Measurements from ENCODE around the gene GRID1. TPM values are rescaled to one million over a fixed set of nuclear protein-coding genes. Genes with fewer than 3 reads are reported as not detected.

GRID1 gene
- total and polyA plus RNA-seq, 10 of the 15 experiments (the other 5 are each of a cell fraction or from before 2014, with no cell fraction given): 0.04 to 0.62 (median 0.08) TPM; not detected in 5

DNA sequence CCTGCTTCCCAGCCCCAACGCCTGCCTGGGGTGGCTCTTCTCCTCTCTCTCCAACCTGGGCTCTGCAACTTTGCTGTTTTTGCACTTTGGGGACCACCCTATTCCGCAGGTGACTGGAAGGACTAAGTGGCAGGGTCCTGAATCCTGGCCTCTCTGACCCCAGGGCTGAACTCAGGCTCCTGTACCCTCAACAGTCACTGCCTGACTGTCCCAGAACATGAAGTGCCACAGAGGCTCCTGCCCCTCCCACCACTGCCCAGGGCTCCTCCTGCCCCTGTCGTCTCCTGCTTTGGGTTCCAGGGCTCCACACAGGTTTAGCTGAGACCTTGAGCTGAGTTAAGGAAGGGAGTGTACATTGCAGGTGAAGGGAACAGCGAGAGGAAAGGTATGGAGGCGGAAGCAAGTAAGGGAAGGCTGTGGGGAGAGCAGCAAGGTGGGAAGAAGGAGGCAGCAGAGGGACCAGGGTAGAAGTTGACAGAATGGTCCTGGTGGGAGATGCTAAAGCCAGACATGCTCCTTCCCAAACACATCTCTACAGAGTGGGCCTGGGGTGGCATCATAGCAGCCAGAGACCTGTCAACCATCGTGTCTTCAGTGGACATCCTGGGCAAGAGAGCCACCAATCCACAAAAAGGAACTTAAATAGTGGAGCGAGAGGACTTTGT lies 5.7 kb upstream of the GRID1 start:
- DNase-seq (ENCODE audit: low read depth, low spot score) (no peak), FAIRE-seq (no peak), ATAC-seq (no peak)
- SMC1A ChIA-PET (ENCODE audit: uncharacterized antibody, unreplicated experiment): no interaction called here
- CTCF ChIA-PET: no interaction called here
- RAD21 ChIA-PET (ENCODE audit: unreplicated experiment): no interaction called here
- Histone ChIP-seq H3K79me2 (ENCODE audit: control insufficient read depth, insufficient read depth, low read length) (no peaks in the 10 kb centered on the region), H3K4me2 (ENCODE audit: control insufficient read depth, insufficient read depth) (no peak overlapping the region), H4K20me1 (ENCODE audit: control insufficient read depth, insufficient read depth) (peaks cover 4% of the 10 kb centered on the region; the same call in 1 of the 2 replicates), H3K4me1 (ENCODE audit: control insufficient read depth, insufficient read depth, low read length) (no peaks in the 10 kb centered on the region), H2AFZ (ENCODE audit: control insufficient read depth, low read depth, low read length) (no peak overlapping the region), H3K4me3 (no peak overlapping the region), H3K9ac (ENCODE audit: control insufficient read depth, insufficient read depth, low read length) (no peak overlapping the region), H3K36me3 (ENCODE audit: control insufficient read depth in 2 of 2, insufficient read depth in 2 of 2, low read length in 1 of 2) (peaks cover 0 to 3% of the 10 kb centered on the region in 2 experiments; a peak in 1 of 4 replicates), H3K27ac (ENCODE audit: control insufficient read depth, insufficient read depth) (no peak overlapping the region), H3K9me3 (replicated peaks; ENCODE audit: control insufficient read depth, insufficient read depth, low read length) (no peaks in the 10 kb centered on the region), H3K27me3 (replicated peaks in 1 of 2; ENCODE audit: control insufficient read depth in 2 of 2, insufficient read depth in 2 of 2, low read length in 1 of 2) (peaks cover 2 to 5% of the 10 kb centered on the region in 2 experiments; a peak in 2 of 4 replicates)
- in situ Hi-C loops (cut with MboI): loop anchor here (5.0 to 10.0 kb wide), 2 partner anchors 827 to 1445 kb away; no protein-coding TSS in a partner anchor
- POLR2A ChIA-PET: no interaction called here
- no TSS peak for BruUV-seq (replicated peaks)
- intact Hi-C loops (cut with micrococcal nuclease; ENCODE audit: unreplicated experiment): loop anchor here (5.0 to 10.0 kb wide), 2 partner anchors 587 to 825 kb away; no protein-coding TSS in a partner anchor
- 5% methylated on average over 7 of the region's 7 CpGs for WGBS (ENCODE audit: insufficient coverage, insufficient replicate concordance, low lambda C conversion rate, missing lambda C conversion rate)
- TF ChIP-seq, protein P1, sequence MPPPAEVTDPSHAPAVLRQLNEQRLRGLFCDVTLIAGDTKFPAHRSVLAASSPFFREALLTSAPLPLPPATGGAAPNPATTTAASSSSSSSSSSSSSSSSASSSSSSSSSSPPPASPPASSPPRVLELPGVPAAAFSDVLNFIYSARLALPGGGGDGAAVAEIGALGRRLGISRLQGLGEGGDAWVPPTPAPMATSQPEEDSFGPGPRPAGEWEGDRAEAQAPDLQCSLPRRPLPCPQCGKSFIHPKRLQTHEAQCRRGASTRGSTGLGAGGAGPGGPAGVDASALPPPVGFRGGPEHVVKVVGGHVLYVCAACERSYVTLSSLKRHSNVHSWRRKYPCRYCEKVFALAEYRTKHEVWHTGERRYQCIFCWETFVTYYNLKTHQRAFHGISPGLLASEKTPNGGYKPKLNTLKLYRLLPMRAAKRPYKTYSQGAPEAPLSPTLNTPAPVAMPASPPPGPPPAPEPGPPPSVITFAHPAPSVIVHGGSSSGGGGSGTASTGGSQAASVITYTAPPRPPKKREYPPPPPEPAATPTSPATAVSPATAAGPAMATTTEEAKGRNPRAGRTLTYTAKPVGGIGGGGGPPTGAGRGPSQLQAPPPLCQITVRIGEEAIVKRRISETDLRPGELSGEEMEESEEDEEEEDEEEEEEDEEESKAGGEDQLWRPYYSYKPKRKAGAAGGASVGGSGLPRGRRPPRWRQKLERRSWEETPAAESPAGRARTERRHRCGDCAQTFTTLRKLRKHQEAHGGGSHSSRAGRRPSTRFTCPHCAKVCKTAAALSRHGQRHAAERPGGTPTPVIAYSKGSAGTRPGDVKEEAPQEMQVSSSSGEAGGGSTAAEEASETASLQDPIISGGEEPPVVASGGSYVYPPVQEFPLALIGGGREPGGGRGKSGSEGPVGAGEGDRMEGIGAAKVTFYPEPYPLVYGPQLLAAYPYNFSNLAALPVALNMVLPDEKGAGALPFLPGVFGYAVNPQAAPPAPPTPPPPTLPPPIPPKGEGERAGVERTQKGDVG (CRISPR knock-in tag; IDR thresholded peaks at IDR 0.05): no peak
- TF ChIP-seq, protein P2, sequence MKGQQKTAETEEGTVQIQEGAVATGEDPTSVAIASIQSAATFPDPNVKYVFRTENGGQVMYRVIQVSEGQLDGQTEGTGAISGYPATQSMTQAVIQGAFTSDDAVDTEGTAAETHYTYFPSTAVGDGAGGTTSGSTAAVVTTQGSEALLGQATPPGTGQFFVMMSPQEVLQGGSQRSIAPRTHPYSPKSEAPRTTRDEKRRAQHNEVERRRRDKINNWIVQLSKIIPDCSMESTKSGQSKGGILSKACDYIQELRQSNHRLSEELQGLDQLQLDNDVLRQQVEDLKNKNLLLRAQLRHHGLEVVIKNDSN (IDR thresholded peaks at IDR 0.05; ENCODE audit: borderline replicate concordance, extremely low read length, insufficient read depth, low read depth, low read length): no peak
- no peak for TF ChIP-seq WRNIP1 (IDR thresholded peaks at IDR 0.05; ENCODE audit: borderline replicate concordance, low read depth, low read length)
- no peak for TF ChIP-seq ZNF217 (IDR thresholded peaks at IDR 0.05)
- TF ChIP-seq LARP7 (IDR thresholded peaks at IDR 0.05): no peak
- TF ChIP-seq STAT1 (conservative IDR thresholded peaks at IDR 0.05): no peak
- TF ChIP-seq NFIC (IDR thresholded peaks at IDR 0.05; ENCODE audit: low read depth, low read length): no peak
- no peak for TF ChIP-seq SRF (IDR thresholded peaks at IDR 0.05; ENCODE audit: low read depth in 2 of 2, low read length in 2 of 2)
- no peak for TF ChIP-seq MAX (IDR thresholded peaks at IDR 0.05; ENCODE audit: low read depth, low read length)
- TF ChIP-seq ETV6 (conservative IDR thresholded peaks at IDR 0.05 in 1 of 2, IDR thresholded peaks at IDR 0.05 in 1 of 2; ENCODE audit: borderline replicate concordance in 1 of 2, low read depth in 1 of 2): no peak
- no peak for TF ChIP-seq MTA2 (IDR thresholded peaks at IDR 0.05; ENCODE audit: low read depth)
- TF ChIP-seq, protein P3, sequence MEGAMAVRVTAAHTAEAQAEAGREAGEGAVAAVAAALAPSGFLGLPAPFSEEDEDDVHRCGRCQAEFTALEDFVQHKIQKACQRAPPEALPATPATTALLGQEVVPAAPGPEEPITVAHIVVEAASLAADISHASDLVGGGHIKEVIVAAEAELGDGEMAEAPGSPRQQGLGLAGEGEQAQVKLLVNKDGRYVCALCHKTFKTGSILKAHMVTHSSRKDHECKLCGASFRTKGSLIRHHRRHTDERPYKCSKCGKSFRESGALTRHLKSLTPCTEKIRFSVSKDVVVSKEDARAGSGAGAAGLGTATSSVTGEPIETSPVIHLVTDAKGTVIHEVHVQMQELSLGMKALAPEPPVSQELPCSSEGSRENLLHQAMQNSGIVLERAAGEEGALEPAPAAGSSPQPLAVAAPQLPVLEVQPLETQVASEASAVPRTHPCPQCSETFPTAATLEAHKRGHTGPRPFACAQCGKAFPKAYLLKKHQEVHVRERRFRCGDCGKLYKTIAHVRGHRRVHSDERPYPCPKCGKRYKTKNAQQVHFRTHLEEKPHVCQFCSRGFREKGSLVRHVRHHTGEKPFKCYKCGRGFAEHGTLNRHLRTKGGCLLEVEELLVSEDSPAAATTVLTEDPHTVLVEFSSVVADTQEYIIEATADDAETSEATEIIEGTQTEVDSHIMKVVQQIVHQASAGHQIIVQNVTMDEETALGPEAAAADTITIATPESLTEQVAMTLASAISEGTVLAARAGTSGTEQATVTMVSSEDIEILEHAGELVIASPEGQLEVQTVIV (IDR thresholded peaks at IDR 0.05; ENCODE audit: borderline replicate concordance, partially characterized antibody): no peak
- no peak for TF ChIP-seq CHD4 (IDR thresholded peaks at IDR 0.05)
- no peak for TF ChIP-seq NFYB (IDR thresholded peaks at IDR 0.05; ENCODE audit: insufficient read depth, low read depth, low read length)
- TF ChIP-seq ZBED1 (IDR thresholded peaks at IDR 0.05; ENCODE audit: borderline replicate concordance): no peak
